Transverse colon (tissue), 4 donors: ENCODE results near the gene BEST3. TPM values are rescaled to one million over a fixed set of nuclear protein-coding genes. Genes with fewer than 3 reads are reported as not detected.

Experiments
- DNase-seq: peaks from one replicate; pipeline ENCODE4 v3.0.0-alpha.2; 2019
- H3K27ac ChIP-seq, 4 donors: fragments of 200-600 bp; sonication (generic); 2 replicates each; pipeline ENCODE4 v1.5.1; 2016 to 2018; ENCODE audit warnings: inconsistent platforms in 4 of 4
- H3K27me3 ChIP-seq: fragments of 200-600 bp; sonication (generic); 2 replicates; pipeline ENCODE4 v1.5.1; 2017; ENCODE audit warnings: inconsistent platforms
- H3K36me3 ChIP-seq, 4 donors: fragments of 200-600 bp; sonication (generic); 2 replicates each; pipeline ENCODE4 v1.5.1; 2017 to 2019; ENCODE audit warnings: inconsistent platforms in 4 of 4
- H3K4me1 ChIP-seq, 4 donors: fragments of 200-600 bp; sonication (generic); 2 replicates each; pipeline ENCODE4 v1.5.1; 2017 to 2020; ENCODE audit warnings: inconsistent platforms in 4 of 4
- H3K4me3 ChIP-seq, 4 donors: fragments of 200-600 bp; sonication (generic); 1 replicate in 1 of 4; 2 replicates in 3 of 4; pipeline versions ENCODE4 v1.5.1 to v1.6.1; 2017 to 2019; ENCODE audit warnings: inconsistent platforms in 4 of 4
- H3K9me3 ChIP-seq, 2 donors: fragments of 200-600 bp; sonication (generic); 2 replicates each; pipeline ENCODE4 v1.5.1; 2017 to 2019; ENCODE audit warnings: inconsistent platforms in 2 of 2
- CTCF ChIP-seq, 5 experiments: fragments of 200-600 bp in 3 of 5; fragments of 450-650 bp in 2 of 5; sonication (generic) in 3 of 5; IDR thresholded peaks; 1 replicate in 2 of 5; 2 replicates in 3 of 5; pipeline ENCODE4 v1.5.1; 2016 to 2017; ENCODE audit warnings: antibody characterized with exemption in 5 of 5, inconsistent platforms in 3 of 5, mild to moderate bottlenecking in 2 of 5, moderate library complexity in 1 of 5
- EP300 ChIP-seq: sonication (generic); formaldehyde crosslinking; IDR thresholded peaks from one replicate; pipeline ENCODE4 v1.6.1; 2017; ENCODE audit warnings: antibody characterized with exemption, low read depth
- POLR2A ChIP-seq: fragments of 450-650 bp; IDR thresholded peaks from one replicate; pipeline ENCODE4 v1.6.1; 2016; ENCODE audit warnings: antibody characterized with exemption, mild to moderate bottlenecking, moderate library complexity
- POLR2AphosphoS5 ChIP-seq, 3 donors: sonication (generic); formaldehyde crosslinking; IDR thresholded peaks; one replicate each; pipeline ENCODE4 v1.6.1; 2016; ENCODE audit warnings: antibody characterized with exemption in 3 of 3
- WGBS, 2 donors: methylation state at CpG; one replicate each; pipeline ENCODE4 v1.1.5; 2018; ENCODE audit warnings: low coverage in 1 of 2; 5-methylcytosine and 5-hydroxymethylcytosine counted together
- in situ Hi-C, 4 donors: fragments of 200-750 bp; cut with MboI; loops; one replicate each; pipeline versions ENCODE4 v1.15.0 to v1.15.1; 2017; ENCODE audit warnings: low sequenced_read_pairs in 3 of 4, low pct_ligation_motif_present in 1 of 4, low pct_unique_long_range_greater_than_20kb in 1 of 4
- intact Hi-C: fragments of 100-400 bp; cut with DNase I; formaldehyde crosslinking; loops from one replicate; pipeline ENCODE4 v1.15.1; 2023; ENCODE audit warnings: low total_unique reads
- total RNA-seq, 4 donors: library from RNA; depleted of rRNA; stranded (reverse); fragments of >200 nt; gene quantifications; one replicate each; pipeline ENCODE4 v1.1.0, GENCODE V29; 2016

Gene BEST3
- not detected for total RNA-seq

DNA sequence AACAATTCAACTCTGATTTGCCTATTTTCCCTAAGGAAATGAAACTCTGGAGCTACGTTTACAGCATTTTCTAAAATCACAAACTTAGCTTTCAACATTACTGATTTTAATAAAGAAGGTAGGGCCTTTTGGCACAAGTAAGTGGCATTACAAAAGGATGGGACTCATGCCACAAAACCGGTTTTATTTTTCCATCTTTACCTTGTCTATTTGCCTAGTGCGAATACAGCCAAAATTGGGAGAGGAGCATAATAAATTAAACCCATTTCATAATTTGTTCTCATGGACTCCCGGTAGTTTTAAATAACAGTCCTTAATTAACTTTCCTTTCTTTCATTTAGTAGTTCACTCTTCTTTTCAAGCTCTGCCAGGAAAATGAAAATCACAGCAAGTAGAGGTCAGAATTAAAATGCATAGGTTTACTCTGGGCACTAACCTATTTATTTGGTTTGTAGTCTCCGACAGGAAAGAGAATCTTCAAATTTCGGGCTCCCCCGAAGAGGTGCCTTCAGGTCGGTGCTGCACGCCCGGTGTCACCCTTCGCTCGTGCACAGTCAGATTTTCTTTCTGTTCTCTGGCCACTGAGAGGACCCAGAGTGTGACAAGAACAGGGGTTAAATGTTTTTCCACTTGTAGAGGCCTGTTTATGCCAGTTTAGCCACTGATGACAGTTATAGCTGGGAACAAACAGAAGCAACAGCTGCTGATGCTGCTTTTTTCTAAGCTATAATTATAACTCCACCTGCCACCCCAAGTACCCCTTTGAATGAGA, at the start of gene BEST3:
BEST3 (minus strand) TSS at position 535 of the 772 bp plus-strand sequence. CDS start 1,505 bp downstream, outside the sequence.
- TF ChIP-seq POLR2AphosphoS5 (IDR thresholded peaks at IDR 0.05), result no peak
- TF ChIP-seq CTCF (IDR thresholded peaks at IDR 0.05), result no peak
- TF ChIP-seq POLR2A, result no peak
- no peak for TF ChIP-seq EP300
- Histone ChIP-seq H3K36me3 (no peaks in the 10 kb centered on the region), H3K4me1 (no peaks in the 10 kb centered on the region), H3K9me3 (no peaks in the 10 kb centered on the region), H3K4me3 (no peak within 1 kb of the TSS), H3K27me3 (no peaks in the 10 kb centered on the region), H3K27ac (no peak within 1 kb of the TSS)
- in situ Hi-C loops (no loop called here), intact Hi-C loops (no loop called here)
- WGBS, 2 donors, result 65 to 75% methylated on average over 12 of the region's 12 CpGs
- DNase-seq, result no peak

DNA sequence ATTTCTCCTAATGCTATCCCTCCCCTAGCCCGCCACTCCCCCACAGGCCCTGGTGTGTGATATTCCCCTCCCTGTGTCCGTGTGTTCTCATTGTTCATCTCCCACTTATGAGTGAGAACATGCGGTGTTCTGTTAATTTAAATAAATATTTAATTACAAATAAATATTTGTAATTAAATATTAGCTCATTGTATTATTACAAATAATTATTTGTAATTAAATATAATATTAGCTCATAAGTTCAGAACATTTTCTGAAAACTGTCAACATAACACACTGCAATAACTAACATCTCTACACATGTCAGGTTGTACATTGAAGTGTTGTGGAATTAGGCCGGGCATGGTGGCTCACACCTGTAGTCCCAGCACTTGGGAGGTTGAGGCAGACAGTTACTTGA, 45.0 kb upstream of the BEST3 start:
- H3K36me3 ChIP-seq, result no peaks in the 10 kb centered on the region
- no peaks in the 10 kb centered on the region for H3K27me3 ChIP-seq
- in situ Hi-C loops, result no loop called here
- no peak overlapping the region for H3K27ac ChIP-seq
- no peak for TF ChIP-seq EP300
- no peak for TF ChIP-seq POLR2AphosphoS5 (IDR thresholded peaks at IDR 0.05)
- TF ChIP-seq CTCF (IDR thresholded peaks at IDR 0.05), result no peak
- TF ChIP-seq POLR2A, result no peak
- H3K4me3 ChIP-seq, result no peak overlapping the region
- intact Hi-C loops, result no loop called here
- 65 to 97% methylated on average over 2 to 4 of the region's 4 CpGs for WGBS, 2 donors
- no peaks in the 10 kb centered on the region for H3K9me3 ChIP-seq
- H3K4me1 ChIP-seq, result peaks cover 0 to 14% (median 9%) of the 10 kb centered on the region in 4 donors
- no peak for DNase-seq

DNA sequence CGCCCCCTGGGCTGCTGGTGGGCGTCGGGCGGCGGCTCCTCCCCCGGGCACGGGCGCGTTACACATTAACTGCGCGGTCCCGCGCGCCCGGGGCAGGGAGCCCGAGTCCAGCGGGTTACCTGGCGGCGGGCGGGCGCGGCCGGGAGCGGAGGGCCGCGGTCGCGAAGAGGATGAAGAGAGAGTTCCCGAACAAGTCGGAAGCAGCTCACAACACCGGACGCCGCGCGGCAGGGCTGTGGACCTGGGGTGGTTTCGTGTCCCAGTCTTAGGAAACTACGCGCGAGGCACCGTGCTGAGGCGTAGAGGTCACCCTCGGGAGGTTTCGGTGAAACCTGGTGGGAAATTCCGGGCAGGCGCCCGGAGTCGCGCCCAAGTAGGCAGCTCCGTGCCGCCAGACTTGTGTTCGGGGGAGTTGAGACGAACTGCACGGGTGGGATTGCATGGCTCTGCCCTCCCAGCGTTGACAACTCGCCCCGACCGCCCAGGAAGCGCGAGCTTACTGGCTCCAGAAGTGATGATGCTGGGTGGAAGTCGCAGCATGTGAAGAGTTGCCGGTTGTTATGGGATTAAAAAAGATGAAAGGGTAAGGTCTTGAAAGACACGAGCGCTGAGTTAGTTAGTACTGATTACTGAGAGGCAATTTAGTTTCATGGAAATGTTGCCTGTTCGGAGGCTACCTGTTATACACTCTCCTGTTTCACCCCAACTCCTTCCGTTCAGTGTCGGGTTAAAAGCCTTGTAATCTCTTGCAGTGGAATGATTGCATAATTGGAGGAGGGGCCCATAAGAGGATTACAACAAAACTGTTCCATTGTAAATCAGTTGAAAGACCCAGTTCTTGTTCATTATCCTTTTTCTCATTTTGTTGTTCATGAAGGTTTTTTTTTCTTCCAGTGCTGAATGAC, 40.4 kb upstream of the BEST3 start:
- no peaks in the 10 kb centered on the region for H3K27me3 ChIP-seq
- no peaks in the 10 kb centered on the region for H3K36me3 ChIP-seq
- 1 to 2% methylated on average over 8 to 34 of the region's 66 CpGs for WGBS, 2 donors
- no peaks in the 10 kb centered on the region for H3K9me3 ChIP-seq
- in situ Hi-C loops (no loop called here), intact Hi-C loops (no loop called here)
- H3K4me1 ChIP-seq, result peaks cover 0 to 19% (median 9%) of the 10 kb centered on the region in 4 donors
- peak overlapping the region; percentile 87 to 93 (median 90) for H3K27ac ChIP-seq
- TF ChIP-seq POLR2A, result peak; percentile 64
- TF ChIP-seq EP300, result no peak
- TF ChIP-seq POLR2AphosphoS5 (IDR thresholded peaks at IDR 0.05), result peak; percentile 16 to 63 (median 43)
- H3K4me3 ChIP-seq, result peak overlapping the region; percentile 63 to 95 (median 84)
- DNase-seq, result peak; percentile 72

DNA sequence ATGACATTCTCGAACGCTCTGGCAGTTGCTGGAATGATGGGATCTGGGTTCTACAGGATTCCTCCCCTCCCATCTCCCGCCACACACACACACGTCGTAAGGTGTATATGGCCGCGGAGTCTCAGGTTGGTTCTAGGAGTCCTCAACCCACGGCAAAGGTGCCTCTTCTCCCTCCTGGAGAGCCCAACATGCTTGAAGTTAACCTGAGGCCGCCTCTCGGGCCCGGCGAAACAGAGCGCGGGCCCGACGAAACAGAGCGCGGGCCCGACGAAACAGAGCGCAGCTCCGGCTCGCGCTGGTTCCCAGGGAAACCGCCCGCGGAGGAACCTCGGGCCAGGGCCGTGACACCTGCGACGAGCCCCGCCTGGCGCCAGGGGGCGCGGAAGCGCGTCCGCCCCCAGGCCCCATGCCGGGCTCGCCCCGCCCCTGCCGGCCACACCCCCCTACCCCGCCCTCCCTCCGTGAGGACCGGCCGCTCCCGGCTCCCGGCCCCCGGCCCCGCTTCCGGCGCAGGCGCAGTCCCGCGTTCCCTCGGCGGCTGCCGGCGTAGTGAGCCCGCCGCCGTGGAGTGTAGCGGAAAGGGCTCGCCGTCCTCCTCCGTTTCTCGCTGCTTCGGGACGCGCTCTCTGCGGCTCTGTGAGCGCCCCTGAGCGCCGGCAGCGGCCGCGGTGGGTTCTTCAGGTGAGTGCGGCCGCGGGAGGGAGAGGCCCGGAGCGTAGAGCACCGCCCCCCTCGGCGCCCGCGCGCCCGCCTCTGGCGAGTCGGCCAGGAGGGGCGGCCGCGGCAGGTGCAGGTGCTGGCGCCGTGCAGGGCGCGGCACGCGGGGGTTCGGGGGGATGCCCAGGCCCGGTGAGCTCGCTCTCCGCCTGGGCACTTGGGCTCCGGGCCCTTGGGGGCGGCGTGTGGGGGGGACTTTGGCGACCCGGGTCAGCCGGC, 39.5 kb upstream of the BEST3 start, which contains the start of gene RAB3IP:
RAB3IP (plus strand) TSS at position 510 of the 936 bp plus-strand sequence. CDS start 16,549 bp downstream, outside the sequence.
- TF ChIP-seq POLR2A (peak; percentile 53), EP300 (no peak), POLR2AphosphoS5 (IDR thresholded peaks at IDR 0.05) (peak in 2 of 3 donors; percentile 80 to 85), CTCF (IDR thresholded peaks at IDR 0.05) (peak in 4 of 5 experiments; percentile 42 to 72 (median 58))
- intact Hi-C loops, result no loop called here
- in situ Hi-C loops, result no loop called here

More for the DNA sequence above, 39.5 kb upstream of the BEST3 start, which contains the start of gene RAB3IP:
- Histone ChIP-seq H3K4me1 (peaks cover 0 to 19% (median 9%) of the 10 kb centered on the region in 4 donors), H3K36me3 (no peaks in the 10 kb centered on the region), H3K27me3 (no peaks in the 10 kb centered on the region), H3K9me3 (no peaks in the 10 kb centered on the region), H3K4me3 (peak within 1 kb of the TSS; percentile 63 to 95 (median 84)), H3K27ac (peak within 1 kb of the TSS; percentile 87 to 93 (median 90))
- WGBS, 2 donors, result 4 to 38% methylated on average over 2 to 21 of the region's 110 CpGs
- DNase-seq, result peak; percentile 95
